Lower leg skin (tissue), 3 donors: ENCODE data around the gene TUT4.

Experiments
- POLR2A ChIP-seq, 2 donors: fragments of 450-650 bp; IDR thresholded peaks; one replicate each; pipeline ENCODE4 v1.6.1; 2016 to 2017; ENCODE audit warnings: antibody characterized with exemption in 2 of 2, mild to moderate bottlenecking in 1 of 2, moderate library complexity in 1 of 2
- TF ChIP-seq, protein P1 (sequence below), 3 donors: fragments of 450-650 bp; IDR thresholded peaks; one replicate each; pipeline ENCODE4 v1.5.1; 2016; ENCODE audit warnings: antibody characterized with exemption in 3 of 3, mild to moderate bottlenecking in 3 of 3, moderate library complexity in 2 of 3

DNA sequence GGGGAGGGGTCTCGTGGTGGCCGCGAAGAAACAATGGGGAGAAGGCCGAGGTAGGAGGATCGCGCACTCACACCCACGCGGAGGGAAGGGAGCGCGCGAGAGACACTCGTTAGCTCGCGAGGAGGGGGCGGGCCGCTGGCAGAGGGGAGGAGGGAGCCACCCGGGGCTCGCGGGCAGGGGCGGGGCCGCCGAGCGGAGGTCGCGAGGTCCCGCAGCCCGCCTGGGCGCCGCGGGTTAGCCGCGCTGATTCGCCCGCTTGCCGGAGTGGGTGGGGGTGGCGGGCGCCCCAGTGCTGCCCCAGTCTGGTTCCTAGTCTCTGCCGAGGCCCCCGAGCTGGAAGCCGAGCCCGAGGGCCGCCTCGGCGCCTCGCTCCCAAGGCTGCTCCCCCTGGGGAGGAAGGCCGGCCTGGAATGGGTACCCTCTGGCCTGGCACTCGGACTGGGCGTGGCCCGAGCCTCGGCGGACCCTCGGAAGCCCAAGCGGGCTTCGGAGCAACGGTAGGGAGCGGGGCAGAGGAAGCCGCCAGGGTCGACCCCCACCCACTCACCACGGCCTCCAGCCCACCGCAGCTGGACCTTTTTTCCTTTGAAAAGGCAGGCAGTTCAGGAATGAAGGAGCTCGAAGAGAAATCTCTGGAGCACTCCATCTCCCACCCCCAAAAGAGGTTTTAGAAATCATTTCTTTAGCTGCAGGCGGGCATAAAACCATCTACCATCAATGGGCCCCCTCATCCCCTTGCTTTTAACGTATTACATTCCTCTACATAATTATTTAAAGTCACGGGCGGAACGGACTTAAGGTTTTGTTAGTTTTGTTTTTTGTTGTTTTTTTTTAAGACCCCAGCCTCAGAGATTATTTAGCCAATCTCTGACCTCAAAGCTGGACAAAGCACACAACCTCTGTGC is 722 bp upstream of the TUT4 start:
- TF ChIP-seq, protein P1, sequence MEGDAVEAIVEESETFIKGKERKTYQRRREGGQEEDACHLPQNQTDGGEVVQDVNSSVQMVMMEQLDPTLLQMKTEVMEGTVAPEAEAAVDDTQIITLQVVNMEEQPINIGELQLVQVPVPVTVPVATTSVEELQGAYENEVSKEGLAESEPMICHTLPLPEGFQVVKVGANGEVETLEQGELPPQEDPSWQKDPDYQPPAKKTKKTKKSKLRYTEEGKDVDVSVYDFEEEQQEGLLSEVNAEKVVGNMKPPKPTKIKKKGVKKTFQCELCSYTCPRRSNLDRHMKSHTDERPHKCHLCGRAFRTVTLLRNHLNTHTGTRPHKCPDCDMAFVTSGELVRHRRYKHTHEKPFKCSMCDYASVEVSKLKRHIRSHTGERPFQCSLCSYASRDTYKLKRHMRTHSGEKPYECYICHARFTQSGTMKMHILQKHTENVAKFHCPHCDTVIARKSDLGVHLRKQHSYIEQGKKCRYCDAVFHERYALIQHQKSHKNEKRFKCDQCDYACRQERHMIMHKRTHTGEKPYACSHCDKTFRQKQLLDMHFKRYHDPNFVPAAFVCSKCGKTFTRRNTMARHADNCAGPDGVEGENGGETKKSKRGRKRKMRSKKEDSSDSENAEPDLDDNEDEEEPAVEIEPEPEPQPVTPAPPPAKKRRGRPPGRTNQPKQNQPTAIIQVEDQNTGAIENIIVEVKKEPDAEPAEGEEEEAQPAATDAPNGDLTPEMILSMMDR (IDR thresholded peaks at IDR 0.05), result no peak
- no peak for TF ChIP-seq POLR2A (IDR thresholded peaks at IDR 0.05)
